ENCODE data around the gene ACSM5. TPM values are rescaled to one million over a fixed set of nuclear protein-coding genes. Genes with fewer than 3 reads are reported as not detected.
"Not testable (repeated sequence)": the region's sequence is repeated elsewhere in the genome, so short reads cannot be mapped to it uniquely, and the experiment has no call there.

Gene ACSM5
- total and polyA plus RNA-seq, 4 donors, result 4.2 to 240 (median 156) TPM

- Histone ChIP-seq H3K4me1 (ENCODE audit: control insufficient read depth in 4 of 4, insufficient read depth in 4 of 4, low read length in 3 of 4) (peaks cover 2 to 21% (median 9%) of the 10 kb centered on the region in 4 donors), H3K27ac (ENCODE audit: low read depth in 1 of 2, low read length in 2 of 2) (peak overlapping the region; percentile 47 to 91), H3K36me3 (ENCODE audit: control insufficient read depth in 4 of 4, insufficient read depth in 3 of 4, low read depth in 1 of 4, low read length in 3 of 4) (peaks cover 0 to 2% (median 0%) of the 10 kb centered on the region in 4 donors), H3K27me3 (ENCODE audit: control insufficient read depth in 4 of 4, insufficient read depth in 4 of 4, low read length in 3 of 4) (no peaks in the 10 kb centered on the region), H3K4me3 (ENCODE audit: low read depth in 1 of 3, low read length in 3 of 3) (no peak overlapping the region), H3K9me3 (ENCODE audit: control insufficient read depth in 4 of 4, low read length in 3 of 4) (no peaks in the 10 kb centered on the region), H3K9ac (ENCODE audit: low read depth in 1 of 2, low read length in 2 of 2) (peak overlapping the region in 1 of 2 donors; percentile 56)
- DNase-seq (ENCODE audit: low spot score), result no peak
- WGBS, result 76% methylated on average over 3 of the region's 3 CpGs
- TF ChIP-seq HNF4G (IDR thresholded peaks at IDR 0.05) (no peak), JUND (IDR thresholded peaks at IDR 0.05) (no peak), TAF1 (conservative IDR thresholded peaks at IDR 0.05) (no peak), HNF4A (conservative IDR thresholded peaks at IDR 0.05) (no peak), GABPA (IDR thresholded peaks at IDR 0.05 in 1 of 2, conservative IDR thresholded peaks at IDR 0.05 in 1 of 2) (no peak), SP1 (IDR thresholded peaks at IDR 0.05) (no peak), FOXA1 (IDR thresholded peaks at IDR 0.05) (no peak), RAD21 (IDR thresholded peaks at IDR 0.05) (no peak)
- TF ChIP-seq, protein P1, sequence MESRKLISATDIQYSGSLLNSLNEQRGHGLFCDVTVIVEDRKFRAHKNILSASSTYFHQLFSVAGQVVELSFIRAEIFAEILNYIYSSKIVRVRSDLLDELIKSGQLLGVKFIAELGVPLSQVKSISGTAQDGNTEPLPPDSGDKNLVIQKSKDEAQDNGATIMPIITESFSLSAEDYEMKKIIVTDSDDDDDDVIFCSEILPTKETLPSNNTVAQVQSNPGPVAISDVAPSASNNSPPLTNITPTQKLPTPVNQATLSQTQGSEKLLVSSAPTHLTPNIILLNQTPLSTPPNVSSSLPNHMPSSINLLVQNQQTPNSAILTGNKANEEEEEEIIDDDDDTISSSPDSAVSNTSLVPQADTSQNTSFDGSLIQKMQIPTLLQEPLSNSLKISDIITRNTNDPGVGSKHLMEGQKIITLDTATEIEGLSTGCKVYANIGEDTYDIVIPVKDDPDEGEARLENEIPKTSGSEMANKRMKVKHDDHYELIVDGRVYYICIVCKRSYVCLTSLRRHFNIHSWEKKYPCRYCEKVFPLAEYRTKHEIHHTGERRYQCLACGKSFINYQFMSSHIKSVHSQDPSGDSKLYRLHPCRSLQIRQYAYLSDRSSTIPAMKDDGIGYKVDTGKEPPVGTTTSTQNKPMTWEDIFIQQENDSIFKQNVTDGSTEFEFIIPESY (IDR thresholded peaks at IDR 0.05), result no peak
Observed at GRCh38 chr16:20441191-20441590, 31.9 kb downstream of the ACSM5 start.

GRCh38 chr16:20441859-20442258 lies 32.5 kb downstream of the ACSM5 start:
- H3K9ac ChIP-seq (ENCODE audit: low read depth in 1 of 2, low read length in 2 of 2); H3K27me3 ChIP-seq (ENCODE audit: control insufficient read depth in 4 of 4, insufficient read depth in 4 of 4, low read length in 3 of 4); H3K9me3 ChIP-seq (ENCODE audit: control insufficient read depth in 4 of 4, low read length in 3 of 4); H3K27ac ChIP-seq (ENCODE audit: low read depth in 1 of 2, low read length in 2 of 2); H3K4me3 ChIP-seq (ENCODE audit: low read depth in 1 of 3, low read length in 3 of 3); DNase-seq (ENCODE audit: low spot score); H3K36me3 ChIP-seq (ENCODE audit: control insufficient read depth in 4 of 4, insufficient read depth in 3 of 4, low read depth in 1 of 4, low read length in 3 of 4): not testable (repeated sequence)
- H3K4me1 ChIP-seq (ENCODE audit: control insufficient read depth in 4 of 4, insufficient read depth in 4 of 4, low read length in 3 of 4), result peaks cover 2 to 21% (median 9%) of the 10 kb centered on the region in 4 donors
- WGBS, result 96% methylated on average over 3 of the region's 4 CpGs

DNA sequence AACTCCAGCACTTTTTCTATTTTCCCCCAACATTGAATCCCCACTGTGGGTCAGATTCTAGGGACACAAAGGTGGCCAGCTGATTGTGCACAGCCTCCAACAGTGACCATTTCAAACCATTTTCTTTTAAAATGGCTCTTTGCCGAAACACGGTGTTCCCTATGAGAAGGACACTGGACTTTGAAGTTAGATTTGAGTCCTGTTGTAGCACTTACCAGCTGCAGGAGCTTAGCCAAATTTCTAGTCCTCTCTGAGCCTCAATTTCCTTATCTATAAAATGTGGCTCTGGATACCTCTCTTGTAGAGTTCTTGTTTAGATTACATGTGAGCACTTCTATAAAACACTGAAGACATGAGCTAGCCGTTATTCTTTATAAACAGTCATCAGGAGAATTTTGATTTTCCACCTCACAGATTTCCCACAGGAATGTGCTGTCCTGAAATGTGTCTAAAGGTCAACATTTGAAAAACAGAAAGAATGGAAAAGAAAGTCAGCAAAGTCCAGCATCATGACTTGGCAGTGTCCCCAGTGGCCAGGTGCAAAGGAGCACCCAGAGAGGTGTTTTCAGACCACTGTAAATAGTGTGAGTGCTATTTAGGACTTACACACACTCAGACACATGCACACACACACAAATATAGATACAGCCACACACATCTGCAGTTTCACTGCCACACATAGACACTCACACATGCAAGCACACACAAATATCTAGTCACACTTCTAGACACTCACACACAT lies 37.5 kb downstream of the ACSM5 start:
- H3K36me3 ChIP-seq (ENCODE audit: control insufficient read depth in 4 of 4, insufficient read depth in 3 of 4, low read depth in 1 of 4, low read length in 3 of 4); H3K27ac ChIP-seq (ENCODE audit: low read depth in 1 of 2, low read length in 2 of 2); H3K27me3 ChIP-seq (ENCODE audit: control insufficient read depth in 4 of 4, insufficient read depth in 4 of 4, low read length in 3 of 4); H3K9ac ChIP-seq (ENCODE audit: low read depth in 1 of 2, low read length in 2 of 2); H3K9me3 ChIP-seq (ENCODE audit: control insufficient read depth in 4 of 4, low read length in 3 of 4); DNase-seq (ENCODE audit: low spot score); H3K4me3 ChIP-seq (ENCODE audit: low read depth in 1 of 3, low read length in 3 of 3); H3K4me1 ChIP-seq (ENCODE audit: control insufficient read depth in 4 of 4, insufficient read depth in 4 of 4, low read length in 3 of 4): not testable (repeated sequence)
- WGBS, result no CpG with 5 or more reads among the region's 3 CpGs

GRCh38 chr16:20451364-20451763 lies 42.0 kb downstream of the ACSM5 start, which contains the start of gene ACSM2A:
Gene ACSM2A, plus strand, starts transcription at chr16:20451521. Its CDS starts 8,594 bp downstream, at chr16:20460115.
- 29% methylated on average over 1 of the region's 1 CpG for WGBS
- not testable (repeated sequence) for DNase-seq (ENCODE audit: low spot score); H3K27me3 ChIP-seq (ENCODE audit: control insufficient read depth in 4 of 4, insufficient read depth in 4 of 4, low read length in 3 of 4); H3K4me1 ChIP-seq (ENCODE audit: control insufficient read depth in 4 of 4, insufficient read depth in 4 of 4, low read length in 3 of 4); H3K36me3 ChIP-seq (ENCODE audit: control insufficient read depth in 4 of 4, insufficient read depth in 3 of 4, low read depth in 1 of 4, low read length in 3 of 4); H3K9me3 ChIP-seq (ENCODE audit: control insufficient read depth in 4 of 4, low read length in 3 of 4)
- peak within 1 kb of the TSS in 1 of 2 donors; percentile 91 for H3K9ac ChIP-seq (ENCODE audit: low read depth in 1 of 2, low read length in 2 of 2)
- H3K27ac ChIP-seq (ENCODE audit: low read depth in 1 of 2, low read length in 2 of 2), result peak within 1 kb of the TSS; percentile 66 to 67
- H3K4me3 ChIP-seq (ENCODE audit: low read depth in 1 of 3, low read length in 3 of 3), result peak within 1 kb of the TSS; percentile 46 to 79 (median 67)
- TF ChIP-seq HNF4A (conservative IDR thresholded peaks at IDR 0.05) (peak in 1 of 2 donors; percentile 12), TAF1 (conservative IDR thresholded peaks at IDR 0.05) (peak; percentile 89), RXRA (IDR thresholded peaks at IDR 0.05) (peak in 1 of 2 donors; percentile 23)
- TF ChIP-seq, protein P2, sequence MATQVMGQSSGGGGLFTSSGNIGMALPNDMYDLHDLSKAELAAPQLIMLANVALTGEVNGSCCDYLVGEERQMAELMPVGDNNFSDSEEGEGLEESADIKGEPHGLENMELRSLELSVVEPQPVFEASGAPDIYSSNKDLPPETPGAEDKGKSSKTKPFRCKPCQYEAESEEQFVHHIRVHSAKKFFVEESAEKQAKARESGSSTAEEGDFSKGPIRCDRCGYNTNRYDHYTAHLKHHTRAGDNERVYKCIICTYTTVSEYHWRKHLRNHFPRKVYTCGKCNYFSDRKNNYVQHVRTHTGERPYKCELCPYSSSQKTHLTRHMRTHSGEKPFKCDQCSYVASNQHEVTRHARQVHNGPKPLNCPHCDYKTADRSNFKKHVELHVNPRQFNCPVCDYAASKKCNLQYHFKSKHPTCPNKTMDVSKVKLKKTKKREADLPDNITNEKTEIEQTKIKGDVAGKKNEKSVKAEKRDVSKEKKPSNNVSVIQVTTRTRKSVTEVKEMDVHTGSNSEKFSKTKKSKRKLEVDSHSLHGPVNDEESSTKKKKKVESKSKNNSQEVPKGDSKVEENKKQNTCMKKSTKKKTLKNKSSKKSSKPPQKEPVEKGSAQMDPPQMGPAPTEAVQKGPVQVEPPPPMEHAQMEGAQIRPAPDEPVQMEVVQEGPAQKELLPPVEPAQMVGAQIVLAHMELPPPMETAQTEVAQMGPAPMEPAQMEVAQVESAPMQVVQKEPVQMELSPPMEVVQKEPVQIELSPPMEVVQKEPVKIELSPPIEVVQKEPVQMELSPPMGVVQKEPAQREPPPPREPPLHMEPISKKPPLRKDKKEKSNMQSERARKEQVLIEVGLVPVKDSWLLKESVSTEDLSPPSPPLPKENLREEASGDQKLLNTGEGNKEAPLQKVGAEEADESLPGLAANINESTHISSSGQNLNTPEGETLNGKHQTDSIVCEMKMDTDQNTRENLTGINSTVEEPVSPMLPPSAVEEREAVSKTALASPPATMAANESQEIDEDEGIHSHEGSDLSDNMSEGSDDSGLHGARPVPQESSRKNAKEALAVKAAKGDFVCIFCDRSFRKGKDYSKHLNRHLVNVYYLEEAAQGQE (IDR thresholded peaks at IDR 0.05), result peak; percentile 64
